OCI-LY7 (cell line): ENCODE data around the gene SPRR5. TPM values are rescaled to one million over a fixed set of nuclear protein-coding genes. Genes with fewer than 3 reads are reported as not detected.

Source experiments
- BruUV-seq: library from RNA; stranded (reverse); fragments of 400-500 nt; replicated peaks from 2 replicates; lab custom pipeline; 2021; lab: Mats Ljungman, UMichigan
- CTCF ChIA-PET: fragments of 300-600 bp; sonication (Branson Sonifier 250); formaldehyde crosslinking; loops from one replicate; lab custom pipeline; 2022; ENCODE audit warnings: antibody characterized with exemption; ENCODE audit not compliant: unreplicated experiment; lab: Charles Lee
- POLR2A ChIA-PET: fragments of 300-600 bp; sonication (Branson Sonifier 250); formaldehyde crosslinking; loops from one replicate; lab custom pipeline; 2022; ENCODE audit warnings: antibody characterized with exemption; lab: Charles Lee
- DNase-seq: peaks from one replicate; pipeline ENCODE4 v3.0.0-alpha.2; 2015; ENCODE audit warnings: low spot score
- H2AFZ ChIP-seq: fragments of 200-600 bp; sonication (generic), shearing (Covaris generic); 2 replicates; pipeline ENCODE4 v1.6.1; 2014; ENCODE audit warnings: mild to moderate bottlenecking, antibody characterized with exemption, low read length, moderate library complexity
- H3K27ac ChIP-seq: fragments of 200-600 bp; sonication (generic); 2 replicates; pipeline ENCODE4 v1.5.1; 2014; ENCODE audit warnings: mixed run types, low read depth, mild to moderate bottlenecking, moderate library complexity, low read length, inconsistent platforms; ENCODE audit not compliant: poor library complexity, severe bottlenecking
- H3K36me3 ChIP-seq: fragments of 200-600 bp; sonication (generic); 2 replicates; pipeline ENCODE4 v1.6.1; 2014; ENCODE audit warnings: mild to moderate bottlenecking, antibody characterized with exemption, low read length, moderate library complexity, mixed read lengths; ENCODE audit not compliant: insufficient read depth
- H3K4me1 ChIP-seq: fragments of 200-600 bp; sonication (generic); 2 replicates; pipeline ENCODE4 v1.5.1; 2014; ENCODE audit warnings: mild to moderate bottlenecking, low read length; ENCODE audit not compliant: insufficient read depth, poor library complexity, severe bottlenecking
- H3K4me2 ChIP-seq: fragments of 200-600 bp; sonication (generic); 2 replicates; pipeline ENCODE4 v1.6.1; 2014; ENCODE audit warnings: mild to moderate bottlenecking, low read length
- H3K4me3 ChIP-seq: fragments of 200-600 bp; sonication (generic); 2 replicates; pipeline ENCODE4 v1.5.1; 2014; ENCODE audit warnings: mild to moderate bottlenecking, low read depth, low read length; ENCODE audit not compliant: poor library complexity, severe bottlenecking
- H3K79me2 ChIP-seq: fragments of 200-600 bp; sonication (generic); 2 replicates; pipeline ENCODE4 v1.6.1; 2016; ENCODE audit warnings: low read depth, mild to moderate bottlenecking, low read length, moderate library complexity, mixed read lengths; ENCODE audit not compliant: insufficient read depth
- H3K9me2 ChIP-seq: fragments of 200-600 bp; sonication (generic); 2 replicates; pipeline ENCODE4 v1.6.1; 2016; ENCODE audit warnings: mild to moderate bottlenecking, low read length, mixed read lengths; ENCODE audit not compliant: insufficient read depth
- H3K9me3 ChIP-seq: fragments of 200-600 bp; sonication (generic); 2 replicates; pipeline ENCODE4 v1.6.1; 2014; ENCODE audit warnings: mild to moderate bottlenecking, mixed run types, low read length, mixed read lengths
- H4K20me1 ChIP-seq: fragments of 200-600 bp; sonication (generic); 2 replicates; pipeline ENCODE4 v1.6.1; 2014; ENCODE audit warnings: mild to moderate bottlenecking, antibody characterized with exemption, low read length, moderate library complexity, mixed read lengths; ENCODE audit not compliant: insufficient read depth
- CTCF ChIP-seq: fragments of 200-600 bp; sonication (generic); conservative IDR thresholded peaks from 2 replicates; pipeline ENCODE4 v1.5.1; 2014; ENCODE audit warnings: mild to moderate bottlenecking, antibody characterized with exemption, low read length, moderate library complexity, mixed read lengths
- EZH2phosphoT487 ChIP-seq: fragments of 200-600 bp; sonication (generic); IDR thresholded peaks from 2 replicates; pipeline ENCODE4 v1.6.1; 2018; ENCODE audit warnings: low read depth, borderline replicate concordance, mild to moderate bottlenecking, mixed run types, antibody characterized with exemption, low read length, moderate library complexity, mixed read lengths
- intact Hi-C: fragments of 100-400 bp; cut with micrococcal nuclease; formaldehyde crosslinking; loops from one replicate; pipeline ENCODE4 v1.10.0; 2022; ENCODE audit not compliant: unreplicated experiment
- total RNA-seq, 2 experiments: library from RNA; depleted of rRNA in 1 of 2; stranded (reverse); fragments of >200 nt in 1 of 2; shearing (Covaris generic) in 1 of 2; gene quantifications; 2 replicates each; pipeline ENCODE4 v1.2.3, GENCODE V29; 2014 to 2022

The SPRR5 gene
- total RNA-seq, 2 experiments from 2014 or later: not detected

DNA sequence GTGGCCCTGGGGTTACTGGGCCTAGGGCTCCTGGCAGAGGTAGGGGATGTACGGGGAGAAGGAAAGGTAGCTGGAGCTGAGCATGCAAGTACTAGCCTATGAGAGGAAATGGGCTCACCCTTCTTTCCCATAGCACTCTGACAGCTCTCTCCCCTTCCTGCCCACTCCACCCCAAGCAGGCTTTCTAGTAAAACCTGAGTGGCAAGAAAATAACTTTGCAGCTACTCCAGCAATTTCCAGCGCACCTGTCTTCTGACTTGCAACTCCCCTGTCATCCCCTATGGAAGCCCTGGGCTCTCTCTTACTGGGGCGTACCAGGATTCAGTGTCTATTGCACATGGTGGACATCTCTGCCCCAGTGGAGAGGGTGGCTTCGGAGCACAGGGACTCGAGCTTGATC lies 45.4 kb upstream of the SPRR5 start:
- no peak overlapping the region for H3K4me2 ChIP-seq
- no peaks in the 10 kb centered on the region for H3K36me3 ChIP-seq
- H3K4me1 ChIP-seq: no peaks in the 10 kb centered on the region
- no peak overlapping the region for H3K27ac ChIP-seq
- H2AFZ ChIP-seq: no peak overlapping the region
- H3K4me3 ChIP-seq: no peak overlapping the region
- no peaks in the 10 kb centered on the region for H4K20me1 ChIP-seq
- H3K9me2 ChIP-seq: no peaks in the 10 kb centered on the region
- H3K79me2 ChIP-seq: no peaks in the 10 kb centered on the region
- intact Hi-C loops: no loop called here
- no TSS peak for BruUV-seq
- ChIA-PET POLR2A (no interaction called here), CTCF (no interaction called here)
- no peaks in the 10 kb centered on the region for H3K9me3 ChIP-seq
- TF ChIP-seq EZH2phosphoT487 (no peak), CTCF (no peak)
- DNase-seq: no peak

- ChIA-PET POLR2A (no interaction called here), CTCF (no interaction called here)
- Histone ChIP-seq H3K27ac (no peak overlapping the region), H3K79me2 (no peaks in the 10 kb centered on the region), H2AFZ (no peak overlapping the region), H3K4me2 (no peak overlapping the region), H3K4me1 (no peaks in the 10 kb centered on the region), H4K20me1 (no peaks in the 10 kb centered on the region), H3K36me3 (no peaks in the 10 kb centered on the region), H3K9me3 (no peaks in the 10 kb centered on the region), H3K9me2 (no peaks in the 10 kb centered on the region), H3K4me3 (no peak overlapping the region)
- no TSS peak for BruUV-seq
- TF ChIP-seq EZH2phosphoT487 (no peak), CTCF (no peak)
- no peak for DNase-seq
- intact Hi-C loops: no loop called here
Observed at GRCh38 chr1:152902636-152903035, 44.4 kb upstream of the SPRR5 start.

- Histone ChIP-seq H3K4me3 (no peak overlapping the region), H3K4me2 (no peak overlapping the region), H3K27ac (no peak overlapping the region), H3K9me2 (no peaks in the 10 kb centered on the region), H3K9me3 (no peaks in the 10 kb centered on the region), H3K79me2 (no peaks in the 10 kb centered on the region), H4K20me1 (no peaks in the 10 kb centered on the region), H3K4me1 (no peaks in the 10 kb centered on the region), H2AFZ (no peak overlapping the region), H3K36me3 (no peaks in the 10 kb centered on the region)
- intact Hi-C loops: no loop called here
- DNase-seq: no peak
- POLR2A ChIA-PET: interaction anchor here (0.5 kb wide), 1 partner anchor 26 kb away, joined by 3 read pairs; no protein-coding TSS in a partner anchor
- no TSS peak for BruUV-seq
- CTCF ChIA-PET: no interaction called here
- TF ChIP-seq EZH2phosphoT487 (no peak), CTCF (no peak)
Observed at GRCh38 chr1:152904688-152905440, 42.1 kb upstream of the SPRR5 start.
